HEK293T (cell line): ENCODE data around the gene DQX1.

Source experiments
- CTCF ChIA-PET: fragments of 350-600 bp; formaldehyde crosslinking; extraction: SDS; loops from one replicate; lab custom pipeline; 2021; ENCODE audit warnings: antibody characterized with exemption, inconsistent platforms; lab: Yijun Ruan, JAX
- POLR2A ChIA-PET: fragments of 350-600 bp; formaldehyde crosslinking; extraction: SDS; loops from one replicate; lab custom pipeline; 2020; ENCODE audit warnings: antibody characterized with exemption, inconsistent platforms; lab: Yijun Ruan, JAX
- DNase-seq: peaks from one replicate; pipeline ENCODE4 v3.0.0; 2012; ENCODE audit warnings: mixed read lengths; ENCODE audit errors: extremely low spot score
- ARNT ChIP-seq: fragments of 450-650 bp; IDR thresholded peaks from 2 replicates; pipeline ENCODE4 v1.6.1; 2017; ENCODE audit warnings: mild to moderate bottlenecking
- BHLHE40 ChIP-seq: fragments of 450-650 bp; IDR thresholded peaks from 2 replicates; pipeline ENCODE4 v1.6.1; 2016; ENCODE audit warnings: mild to moderate bottlenecking, moderate library complexity, borderline replicate concordance
- CTBP1 ChIP-seq: fragments of 450-650 bp; IDR thresholded peaks from 2 replicates; pipeline ENCODE4 v1.6.1; 2016; ENCODE audit warnings: borderline replicate concordance
- ELF4 ChIP-seq: fragments of 450-650 bp; IDR thresholded peaks from 2 replicates; pipeline ENCODE4 v1.6.1; 2017; ENCODE audit warnings: antibody characterized with exemption
- FOXA1 ChIP-seq: fragments of 450-650 bp; IDR thresholded peaks from 2 replicates; pipeline ENCODE4 v1.6.1; 2016; ENCODE audit warnings: mild to moderate bottlenecking
- FOXK2 ChIP-seq: fragments of 450-650 bp; IDR thresholded peaks from 2 replicates; pipeline ENCODE4 v1.6.1; 2016; ENCODE audit warnings: mild to moderate bottlenecking
- FOXM1 ChIP-seq: fragments of 450-650 bp; IDR thresholded peaks from 2 replicates; pipeline ENCODE4 v1.6.1; 2017; ENCODE audit warnings: mild to moderate bottlenecking, borderline replicate concordance
- HDGF ChIP-seq: fragments of 450-650 bp; IDR thresholded peaks from 2 replicates; pipeline ENCODE4 v1.6.1; 2017; ENCODE audit warnings: antibody characterized with exemption, borderline replicate concordance
- L3MBTL2 ChIP-seq: fragments of 450-650 bp; conservative IDR thresholded peaks from 2 replicates; pipeline ENCODE4 v1.6.1; 2016; ENCODE audit warnings: mild to moderate bottlenecking
- LEF1 ChIP-seq: fragments of 450-650 bp; IDR thresholded peaks from 2 replicates; pipeline ENCODE4 v1.6.1; 2017; ENCODE audit warnings: mild to moderate bottlenecking, borderline replicate concordance
- NFRKB ChIP-seq: fragments of 450-650 bp; IDR thresholded peaks from 2 replicates; pipeline ENCODE4 v1.6.1; 2016; ENCODE audit warnings: mild to moderate bottlenecking, moderate library complexity
- SP1 ChIP-seq: fragments of 450-650 bp; IDR thresholded peaks from 2 replicates; pipeline ENCODE4 v1.6.1; 2017
- SUZ12 ChIP-seq: fragments of 450-650 bp; IDR thresholded peaks from 2 replicates; pipeline ENCODE4 v1.6.1; 2016; ENCODE audit warnings: mild to moderate bottlenecking
- TARDBP ChIP-seq: fragments of 450-650 bp; IDR thresholded peaks from 2 replicates; pipeline ENCODE4 v1.6.1; 2016
- ZNF384 ChIP-seq: fragments of 450-650 bp; IDR thresholded peaks from 2 replicates; pipeline ENCODE4 v1.6.1; 2016
- TF ChIP-seq, protein P1 (sequence below): fragments of 450-650 bp; IDR thresholded peaks from 2 replicates; pipeline ENCODE4 v1.6.1; 2016

DQX1 gene

DNA sequence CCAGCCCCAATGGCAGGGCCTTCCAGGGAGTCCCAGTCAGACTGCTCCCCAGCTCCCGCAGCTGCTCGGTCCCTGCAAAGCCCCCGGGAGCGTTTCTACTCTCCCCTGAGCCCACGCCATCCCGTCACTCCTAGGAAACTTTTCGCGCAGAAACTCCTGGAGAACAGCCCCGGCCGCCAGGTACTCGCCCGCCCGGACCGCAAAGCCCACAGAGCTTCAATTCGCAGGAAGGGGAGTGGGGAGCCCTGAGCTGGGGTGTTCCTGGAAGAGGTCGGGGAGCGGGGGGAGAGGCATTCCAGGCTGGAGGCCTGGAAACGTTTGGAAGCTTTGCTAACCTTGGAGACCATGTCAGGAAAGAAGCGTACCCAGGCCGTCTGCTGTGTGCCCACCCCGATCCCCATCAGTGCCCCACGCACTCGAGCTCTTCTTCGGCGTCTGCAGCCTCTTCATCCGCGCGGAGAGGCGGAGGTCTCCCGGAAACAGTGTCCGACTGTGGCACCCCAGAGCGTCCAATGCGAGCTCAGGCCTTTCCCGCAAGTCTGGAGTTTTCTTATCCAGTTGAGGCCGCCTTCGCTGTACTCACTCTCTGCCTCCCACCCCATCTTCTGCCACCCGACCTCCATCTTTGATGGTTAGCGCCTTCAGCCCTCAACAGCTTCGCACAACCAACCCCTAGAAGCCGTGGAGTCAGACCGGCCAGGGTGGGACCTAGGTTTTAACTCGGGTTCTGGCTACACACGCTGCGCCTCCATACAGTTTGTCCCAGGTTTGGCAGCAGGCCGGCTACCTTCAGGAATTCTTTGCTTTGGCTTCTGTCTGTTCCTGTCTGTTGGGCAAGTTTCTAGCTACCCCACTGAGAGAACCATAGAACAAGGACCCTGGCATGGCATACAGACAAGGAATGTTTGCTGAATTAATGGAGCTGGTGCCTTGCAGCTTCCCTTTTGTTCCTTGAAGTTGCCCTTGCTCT is 22.2 kb downstream of the DQX1 start:
- no peak for TF ChIP-seq ZNF384
- TF ChIP-seq FOXA1 = no peak
- no peak for TF ChIP-seq CTBP1
- TF ChIP-seq, protein P1, sequence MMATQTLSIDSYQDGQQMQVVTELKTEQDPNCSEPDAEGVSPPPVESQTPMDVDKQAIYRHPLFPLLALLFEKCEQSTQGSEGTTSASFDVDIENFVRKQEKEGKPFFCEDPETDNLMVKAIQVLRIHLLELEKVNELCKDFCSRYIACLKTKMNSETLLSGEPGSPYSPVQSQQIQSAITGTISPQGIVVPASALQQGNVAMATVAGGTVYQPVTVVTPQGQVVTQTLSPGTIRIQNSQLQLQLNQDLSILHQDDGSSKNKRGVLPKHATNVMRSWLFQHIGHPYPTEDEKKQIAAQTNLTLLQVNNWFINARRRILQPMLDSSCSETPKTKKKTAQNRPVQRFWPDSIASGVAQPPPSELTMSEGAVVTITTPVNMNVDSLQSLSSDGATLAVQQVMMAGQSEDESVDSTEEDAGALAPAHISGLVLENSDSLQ = no peak
- TF ChIP-seq FOXM1 = no peak
- no peak for TF ChIP-seq L3MBTL2
- no peak for TF ChIP-seq SUZ12
- no peak for TF ChIP-seq BHLHE40
- TF ChIP-seq FOXK2 = no peak
- no peak for TF ChIP-seq LEF1
- TF ChIP-seq SP1 = no peak
- no peak for TF ChIP-seq TARDBP
- no peak for TF ChIP-seq HDGF
- CTCF ChIA-PET = interaction anchor here (0.6 to 1.4 kb wide), 2 partner anchors 21 to 41 kb away, joined by 4 to 6 read pairs; partner anchors contain the start of genes CCDC142 and TTC31
- POLR2A ChIA-PET = interaction anchor here (0.8 to 1.5 kb wide), 5 partner anchors 10 to 45 kb away, joined by 3 to 6 read pairs (median 4); partner anchors contain the start of genes MRPL53, TTC31 and WBP1
- no peak for DNase-seq

DNA sequence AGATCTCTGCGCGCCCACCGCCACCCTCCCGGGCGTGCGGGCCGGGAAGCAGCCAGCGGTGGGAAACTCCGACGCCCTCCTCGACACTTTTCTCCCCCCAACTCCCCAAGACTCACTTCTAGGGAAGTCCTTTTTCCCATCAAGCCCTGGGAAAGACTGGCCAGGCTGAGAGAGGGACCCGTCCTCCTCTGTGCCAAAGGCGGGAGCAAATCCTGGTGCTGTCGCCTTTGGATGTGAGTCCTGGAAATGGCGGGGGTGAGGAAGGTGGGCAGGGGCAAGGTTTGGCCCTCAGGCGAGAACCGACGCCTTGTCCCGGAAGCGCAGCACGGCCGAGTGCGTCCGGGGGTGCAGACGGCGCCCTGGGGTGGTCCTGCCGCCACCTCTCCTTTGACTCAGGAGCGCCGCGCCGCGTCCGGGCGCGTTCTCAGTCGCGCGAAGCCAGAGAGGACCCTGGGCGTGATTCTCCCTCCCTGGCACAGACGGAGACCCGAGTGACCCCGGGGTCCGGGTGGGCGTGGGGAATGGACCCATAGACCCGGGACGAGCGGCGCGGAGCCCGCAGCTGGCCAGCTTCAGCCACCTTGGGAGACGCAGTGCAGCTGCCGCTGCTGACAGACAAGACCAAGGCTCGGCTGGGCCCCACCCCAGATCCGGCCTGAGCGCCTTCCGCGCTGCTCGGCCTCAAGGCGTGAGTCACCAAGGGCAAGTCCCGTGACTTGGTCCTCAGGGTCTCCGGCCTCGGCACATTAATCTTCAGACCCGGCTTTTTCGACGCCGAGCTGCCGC is 23.1 kb downstream of the DQX1 start:
- TF ChIP-seq ELF4 = no peak
- TF ChIP-seq L3MBTL2 = peak; percentile 68
- no peak for TF ChIP-seq FOXM1
- POLR2A ChIA-PET = interaction anchor here (0.9 to 2.9 kb wide), 4 partner anchors 9 to 45 kb away, joined by 3 to 18 read pairs (median 5); partner anchors contain the start of genes CCDC142, MRPL53, TTC31 and WBP1
- CTCF ChIA-PET = interaction anchor here (1.4 kb wide), 1 partner anchor 20 kb away, joined by 6 read pairs; the partner anchor contains the start of genes CCDC142 and TTC31
- DNase-seq = peak; percentile 53

DNA sequence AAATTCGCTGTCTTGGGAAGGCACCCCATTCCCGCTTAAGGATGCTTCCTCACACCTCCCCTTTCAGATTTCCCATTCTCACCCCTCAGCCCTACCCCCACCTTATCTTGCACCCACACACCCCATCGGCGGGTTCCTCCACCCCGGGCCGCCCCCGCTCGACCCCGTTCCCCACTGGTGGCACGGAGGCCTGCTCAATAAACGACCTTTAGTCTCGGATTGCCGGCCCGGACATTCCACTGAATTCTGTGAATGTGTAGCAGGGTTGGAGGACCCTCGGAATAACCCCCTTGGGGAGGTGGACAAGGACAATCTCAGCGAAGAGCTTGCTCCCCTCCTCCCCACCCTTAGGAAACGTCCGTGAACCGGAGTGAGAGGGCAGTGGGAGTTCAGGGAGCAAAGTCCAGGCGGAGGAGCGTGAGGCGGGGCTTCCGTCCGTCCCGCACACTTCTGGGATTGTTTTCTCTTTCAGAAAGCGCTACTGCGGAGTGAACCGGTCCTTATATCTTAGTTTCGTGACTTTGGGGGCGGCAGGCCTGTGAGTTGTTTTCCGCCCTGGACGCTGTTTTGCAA is 23.8 kb downstream of the DQX1 start:
- peak; percentile 23 for DNase-seq
- no peak for TF ChIP-seq TARDBP
- no peak for TF ChIP-seq SP1
- TF ChIP-seq SUZ12 = no peak
- TF ChIP-seq CTBP1 = no peak
- CTCF ChIA-PET = no interaction called here

DNA sequence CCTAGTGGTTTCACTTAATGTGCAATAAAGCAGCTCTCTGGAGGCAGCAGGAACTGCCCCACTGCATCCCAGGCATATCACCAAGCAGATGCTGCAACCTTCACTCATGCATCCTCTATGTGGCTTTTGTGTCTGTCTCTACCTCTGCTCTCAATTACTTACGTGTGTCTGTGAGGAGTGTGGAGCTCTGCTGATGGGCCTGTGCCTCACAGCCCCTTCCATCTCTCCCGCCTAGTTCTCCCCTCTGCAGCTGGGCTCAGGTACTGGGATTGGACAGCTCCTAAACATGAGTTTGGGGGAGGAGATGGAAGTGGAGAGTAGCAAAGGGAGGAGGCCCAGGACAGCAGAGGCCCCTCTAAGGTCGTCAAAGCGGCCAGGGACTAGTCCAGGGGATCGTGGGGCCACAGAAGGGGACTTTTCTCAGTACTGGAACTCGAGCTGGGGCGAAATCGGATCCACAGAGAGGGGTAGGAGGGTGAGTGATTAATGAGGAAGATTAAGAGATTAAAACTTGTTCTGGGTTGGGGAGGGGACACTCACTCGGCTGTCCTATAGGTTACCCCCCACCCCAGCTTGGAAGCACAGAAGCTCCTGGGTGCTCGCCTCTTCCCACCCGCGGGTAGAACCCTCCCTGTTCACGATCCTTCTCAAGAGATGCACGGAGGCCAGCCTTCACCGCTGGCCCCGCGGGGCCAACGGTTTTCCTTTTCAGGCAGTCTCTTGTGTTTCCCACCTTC is 24.5 kb downstream of the DQX1 start:
- ChIA-PET POLR2A (interaction anchor here (1.0 to 2.9 kb wide), 5 partner anchors 9 to 87 kb away, joined by 3 to 18 read pairs (median 5); partner anchors contain the start of genes CCDC142 and TTC31), CTCF (interaction anchor here (0.6 kb wide), 1 partner anchor 15 kb away, joined by 5 read pairs; no protein-coding TSS in a partner anchor)
- TF ChIP-seq FOXM1 (no peak), ZNF384 (no peak), FOXK2 (no peak), FOXA1 (no peak), L3MBTL2 (no peak), NFRKB (no peak), ARNT (no peak), LEF1 (no peak), CTBP1 (no peak), TARDBP (no peak), SP1 (no peak), SUZ12 (no peak), BHLHE40 (no peak), ELF4 (no peak)
- DNase-seq = no peak

More for the DNA sequence above, 23.8 kb downstream of the DQX1 start:
- POLR2A ChIA-PET = interaction anchor here (1.3 to 2.9 kb wide), 3 partner anchors 8 to 29 kb away, joined by 3 to 18 read pairs (median 9); partner anchors contain the start of genes CCDC142 and TTC31

DNA sequence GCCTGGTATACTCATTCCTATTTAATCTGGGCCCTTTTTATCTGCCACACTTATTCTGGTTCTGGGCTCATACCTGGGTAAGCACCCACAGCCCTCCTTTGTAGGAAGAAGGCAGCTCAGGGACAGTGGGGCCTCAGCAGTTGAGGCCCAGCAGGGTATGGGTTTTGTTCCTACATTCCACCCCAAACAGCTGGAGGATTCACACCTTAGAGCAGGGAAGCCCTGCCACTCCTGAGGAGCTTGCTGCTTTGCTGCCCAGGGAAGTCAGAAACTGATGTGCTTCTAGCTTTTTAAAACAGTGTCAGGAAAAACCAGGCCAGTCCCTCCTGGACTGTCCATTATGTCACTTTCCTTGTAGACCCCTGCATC is 25.5 kb downstream of the DQX1 start:
- no peak for TF ChIP-seq ARNT
- no peak for TF ChIP-seq NFRKB
- TF ChIP-seq L3MBTL2 = no peak
- TF ChIP-seq LEF1 = no peak
- TF ChIP-seq, protein P1 = no peak
- no peak for TF ChIP-seq TARDBP
- TF ChIP-seq BHLHE40 = no peak
- TF ChIP-seq ZNF384 = no peak
- TF ChIP-seq SP1 = no peak
- TF ChIP-seq HDGF = no peak
- TF ChIP-seq CTBP1 = no peak
- TF ChIP-seq FOXM1 = no peak
- TF ChIP-seq FOXK2 = no peak
- ChIA-PET CTCF (no interaction called here), POLR2A (interaction anchor here (1.0 to 2.9 kb wide), 5 partner anchors 10 to 88 kb away, joined by 3 to 18 read pairs (median 5); partner anchors contain the start of genes CCDC142, MRPL53 and TTC31)
- DNase-seq = no peak
